IMR-90 (cell line): Measurements from ENCODE around the gene IGF2. TPM values are rescaled to one million over a fixed set of nuclear protein-coding genes. Genes with fewer than 3 reads are reported as not detected.

Experiments
- ATAC-seq: fragments of 200-7000 bp; cut with Tn5 transposase; 2 replicates; pipeline ENCODE4 v1.9.1; 2020; ENCODE audit warnings: low read depth, mild to moderate bottlenecking, moderate library complexity
- BruUV-seq: library from RNA; stranded (reverse); fragments of 400-500 nt; replicated peaks from 2 replicates; lab custom pipeline; 2021; lab: Mats Ljungman, UMichigan
- CTCF ChIA-PET: fragments of 300-600 bp; formaldehyde crosslinking; extraction: SDS; loops from one replicate; lab custom pipeline; 2021; ENCODE audit warnings: antibody characterized with exemption; lab: Yijun Ruan, JAX
- POLR2A ChIA-PET: fragments of 300-600 bp; sonication (Branson Sonifier 250); formaldehyde crosslinking; loops from one replicate; lab custom pipeline; 2022; ENCODE audit warnings: antibody characterized with exemption; ENCODE audit not compliant: unreplicated experiment; lab: Charles Lee
- DNase-seq: peaks from one replicate; pipeline ENCODE4 v3.0.0; 2013
- H2AFZ ChIP-seq: replicated peaks from 2 replicates; pipeline ENCODE3; 2013; ENCODE audit warnings: low read length, mild to moderate bottlenecking; ENCODE audit not compliant: poor library complexity
- H2AK5ac ChIP-seq: 2 replicates; pipeline ENCODE4 v1.6.1; 2013; ENCODE audit warnings: low read depth, low read length, inconsistent platforms
- H2AK9ac ChIP-seq: replicated peaks from 2 replicates; pipeline ENCODE3; 2013; ENCODE audit warnings: mild to moderate bottlenecking, low read depth, low read length, moderate library complexity; ENCODE audit not compliant: poor library complexity
- H2BK120ac ChIP-seq: 2 replicates; pipeline ENCODE4 v1.6.1; 2013; ENCODE audit warnings: low read depth, low read length, inconsistent platforms
- H2BK15ac ChIP-seq: 3 replicates; pipeline ENCODE4 v1.6.1; 2013; ENCODE audit warnings: low read depth, low read length, inconsistent platforms
- H2BK20ac ChIP-seq: 2 replicates; pipeline ENCODE4 v1.6.1; 2013; ENCODE audit warnings: low read depth, mild to moderate bottlenecking, inconsistent platforms, low read length, moderate library complexity
- H2BK5ac ChIP-seq: 2 replicates; pipeline ENCODE4 v1.6.1; 2013; ENCODE audit warnings: mild to moderate bottlenecking, low read depth, low read length, inconsistent platforms; ENCODE audit not compliant: poor library complexity, severe bottlenecking
- H3K14ac ChIP-seq: replicated peaks from 2 replicates; pipeline ENCODE4 v1.6.1; 2013; ENCODE audit warnings: low read depth, low read length, inconsistent platforms
- H3K18ac ChIP-seq: 2 replicates; pipeline ENCODE4 v1.6.1; 2013; ENCODE audit warnings: low read depth, low read length, control low read depth
- H3K23ac ChIP-seq: 2 replicates; pipeline ENCODE4 v1.6.1; 2013; ENCODE audit warnings: low read depth, low read length, inconsistent platforms
- H3K27ac ChIP-seq: 2 replicates; pipeline ENCODE4 v1.5.1; 2013; ENCODE audit warnings: mild to moderate bottlenecking, control low read depth, low read length; ENCODE audit not compliant: insufficient read depth
- H3K27me3 ChIP-seq: 2 replicates; pipeline ENCODE4 v1.6.1; 2013; ENCODE audit warnings: low read length; ENCODE audit not compliant: control insufficient read depth, insufficient read depth
- H3K36me3 ChIP-seq: 2 replicates; pipeline ENCODE4 v1.6.1; 2013; ENCODE audit warnings: low read length, mixed read lengths; ENCODE audit not compliant: control insufficient read depth, insufficient read depth
- H3K4ac ChIP-seq: 2 replicates; pipeline ENCODE4 v1.6.1; 2013; ENCODE audit warnings: low read depth, low read length, inconsistent platforms
- H3K4me1 ChIP-seq: 2 replicates; pipeline ENCODE4 v1.6.1; 2013; ENCODE audit warnings: low read length, mixed read lengths; ENCODE audit not compliant: control insufficient read depth, insufficient read depth
- H3K4me2 ChIP-seq: 2 replicates; pipeline ENCODE4 v1.6.1; 2013; ENCODE audit warnings: low read depth, mild to moderate bottlenecking, control low read depth, low read length, moderate library complexity
- H3K4me3 ChIP-seq: 2 replicates; pipeline ENCODE4 v1.5.1; 2013; ENCODE audit warnings: low read depth, mild to moderate bottlenecking, control low read depth, low read length, moderate library complexity; ENCODE audit not compliant: insufficient read depth
- H3K56ac ChIP-seq: 2 replicates; pipeline ENCODE4 v1.6.1; 2013; ENCODE audit warnings: low read length, inconsistent platforms; ENCODE audit not compliant: insufficient read depth; ENCODE audit errors: extremely low read depth
- H3K79me1 ChIP-seq, 2 experiments: 2 replicates each; pipeline ENCODE4 v1.6.1; 2013; ENCODE audit warnings: low read length in 2 of 2, inconsistent platforms in 1 of 2, low read depth in 1 of 2
- H3K9ac ChIP-seq: 2 replicates; pipeline ENCODE4 v1.6.1; 2013; ENCODE audit warnings: low read depth, low read length, control low read depth
- H3K9me1 ChIP-seq: 2 replicates; pipeline ENCODE4 v1.6.1; 2013; ENCODE audit warnings: low read length, inconsistent platforms; ENCODE audit not compliant: insufficient read depth
- H3K9me3 ChIP-seq: 2 replicates; pipeline ENCODE4 v1.6.1; 2013; ENCODE audit warnings: low read length; ENCODE audit not compliant: control insufficient read depth, insufficient read depth
- H4K20me1 ChIP-seq: 2 replicates; pipeline ENCODE4 v1.6.1; 2013; ENCODE audit warnings: low read length, inconsistent platforms; ENCODE audit not compliant: insufficient read depth
- H4K5ac ChIP-seq: 2 replicates; pipeline ENCODE4 v1.6.1; 2013; ENCODE audit warnings: mild to moderate bottlenecking, low read depth, low read length, control low read depth
- H4K8ac ChIP-seq, 2 experiments: 2 replicates each; pipeline ENCODE4 v1.6.1; 2013; ENCODE audit warnings: low read depth in 2 of 2, low read length in 2 of 2, control low read depth in 1 of 2, inconsistent platforms in 1 of 2
- H4K91ac ChIP-seq: 2 replicates; pipeline ENCODE4 v1.6.1; 2013; ENCODE audit warnings: low read depth, low read length, inconsistent platforms; ENCODE audit not compliant: insufficient read depth
- BHLHE40 ChIP-seq: fragments of 150-350 bp; IDR thresholded peaks from 2 replicates; pipeline ENCODE4 v1.6.1; 2016; ENCODE audit warnings: mild to moderate bottlenecking, low read depth, low read length
- CEBPB ChIP-seq: IDR thresholded peaks from 2 replicates; pipeline ENCODE4 v1.6.1; 2012; ENCODE audit warnings: low read depth, low read length, improper control_type of control experiment
- NFE2L2 ChIP-seq: fragments of 150-350 bp; IDR thresholded peaks from 2 replicates; pipeline ENCODE4 v1.6.1; 2016; ENCODE audit warnings: low read depth, mild to moderate bottlenecking, low read length
- USF2 ChIP-seq: fragments of 150-350 bp; IDR thresholded peaks from 2 replicates; pipeline ENCODE4 v1.6.1; 2017; ENCODE audit warnings: mild to moderate bottlenecking, antibody characterized with exemption, low read length, low read depth
- WGBS, 2 experiments: methylation state at CpG; one replicate each; pipeline versions ENCODE4 v1.1.5 to v1.1.7; 2013; ENCODE audit warnings: missing lambda C conversion rate in 2 of 2; ENCODE audit not compliant: insufficient read length in 1 of 2; ENCODE audit errors: extremely low coverage in 2 of 2; 5-methylcytosine and 5-hydroxymethylcytosine counted together
- dilution Hi-C: fragments of 300-500 bp; cut with HindIII; formaldehyde crosslinking; loops from one replicate; pipeline ENCODE4 v1.14.3; 2018; ENCODE audit warnings: low sequenced_read_pairs; ENCODE audit not compliant: unreplicated experiment
- in situ Hi-C: fragments of 300-500 bp; cut with MboI; formaldehyde crosslinking; loops from 3 replicates; pipeline ENCODE4 v1.14.3; 2019; ENCODE audit warnings: low sequenced_read_pairs, inconsistent platforms, mixed read lengths
- intact Hi-C: fragments of 100-400 bp; cut with micrococcal nuclease; formaldehyde crosslinking; loops from 2 replicates; pipeline ENCODE4 v1.10.0; 2022
- polyA plus RNA-seq, 3 experiments: library from polyadenylated mRNA; depleted of rRNA; stranded (reverse); fragments of >200 nt; gene quantifications; 2 replicates each; pipeline ENCODE4 v1.2.3, GENCODE V29; 2012; ENCODE audit warnings: low replicate concordance in 1 of 3
- total RNA-seq: library from RNA; depleted of rRNA; stranded (reverse); fragments of >200 nt; gene quantifications from 2 replicates; pipeline ENCODE4 v1.2.3, GENCODE V29; 2012

The IGF2 gene
- total and polyA plus RNA-seq, 2 of the 4 experiments (the other 2 are of a cell fraction) = 2.3 to 21.8 TPM

DNA sequence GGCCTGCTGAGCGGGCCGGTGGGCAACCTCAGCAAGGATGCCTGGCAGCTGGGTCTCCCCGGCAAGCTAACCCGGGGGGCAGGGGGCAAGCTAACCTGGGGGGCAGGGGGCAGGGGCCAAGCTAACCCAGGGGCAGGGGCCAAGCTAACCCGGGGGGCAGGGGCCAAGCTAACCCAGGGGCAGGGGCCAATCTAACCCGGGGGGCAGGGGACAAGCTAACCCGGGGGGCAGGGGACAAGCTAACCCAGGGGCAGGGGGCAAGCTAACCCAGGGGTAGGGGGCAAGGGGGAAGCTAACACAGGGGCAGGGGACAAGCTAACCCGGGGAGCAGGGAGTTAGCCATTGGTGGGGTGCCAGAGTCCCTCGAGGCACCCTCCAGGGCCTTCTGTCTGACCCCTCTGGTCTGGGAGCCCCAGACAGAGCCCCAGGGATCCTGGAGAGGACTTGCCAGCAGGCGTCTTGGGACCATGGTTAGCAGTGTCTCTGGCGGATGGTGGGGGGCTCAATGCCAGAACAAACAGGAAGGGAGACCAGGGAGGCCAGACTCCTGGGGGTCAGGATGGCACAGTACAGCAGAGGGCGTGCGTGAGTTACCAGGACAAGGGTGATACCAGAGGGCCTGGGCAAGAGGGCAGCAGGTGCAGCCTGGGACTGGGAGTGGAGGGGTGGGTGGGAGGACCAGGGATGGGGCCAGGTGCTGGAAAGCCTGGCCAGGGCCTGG lies 16.1 kb downstream of the IGF2 start (continued):
- no peak for TF ChIP-seq USF2

GRCh38 chr11:2122222-2122906 lies 16.8 kb downstream of the IGF2 start:
- peak overlapping the region; percentile 38; the same call in 1 of the 2 replicates for H3K18ac ChIP-seq
- H3K4me3 ChIP-seq = no peak overlapping the region
- peak overlapping the region; percentile 24; the same call in 1 of the 2 replicates for H4K5ac ChIP-seq
- peak overlapping the region; percentile 53 to 79; a peak in 2 of 4 replicates for H4K8ac ChIP-seq
- ATAC-seq = peak; percentile 92
- H2AK9ac ChIP-seq = peak overlapping the region; percentile 67
- H3K4me1 ChIP-seq = peaks cover 11% of the 10 kb centered on the region
- peak overlapping the region; percentile 84 for H4K91ac ChIP-seq
- no peaks in the 10 kb centered on the region for H3K36me3 ChIP-seq
- no peaks in the 10 kb centered on the region for H3K9me3 ChIP-seq
- H3K9me1 ChIP-seq = no peaks in the 10 kb centered on the region
- H2AK5ac ChIP-seq = peak overlapping the region; percentile 46; the same call in 1 of the 2 replicates
- TF ChIP-seq CEBPB = no peak
- peak; percentile 50; the same call in 1 of the 2 replicates for TF ChIP-seq NFE2L2
- TF ChIP-seq BHLHE40 = no peak
- no peak overlapping the region; the same call in 1 of the 2 replicates for H3K56ac ChIP-seq
- no peak overlapping the region; the same call in 1 of the 2 replicates for H3K23ac ChIP-seq
- H2AFZ ChIP-seq = peak overlapping the region; percentile 36
- 10% methylated on average over 2 of the region's 19 CpGs; no CpG with 5 or more reads in 1 of the 2 experiments for WGBS, 2 experiments
- peak overlapping the region; percentile 80 for H3K4ac ChIP-seq
- no peak overlapping the region for H2BK5ac ChIP-seq
- dilution Hi-C loops (no loop called here), in situ Hi-C loops (no loop called here), intact Hi-C loops (loop anchor here (2.0 to 5.0 kb wide), 2 partner anchors 26 to 45 kb away; no protein-coding TSS in a partner anchor)
- peak overlapping the region; percentile 86 for H2BK120ac ChIP-seq
- peaks cover 13% of the 10 kb centered on the region for H3K27me3 ChIP-seq
- H3K79me1 ChIP-seq = no peaks in the 10 kb centered on the region
- POLR2A ChIA-PET = interaction anchor here (0.6 kb wide), 1 partner anchor 319 kb away, joined by 3 read pairs; no protein-coding TSS in a partner anchor
- H3K14ac ChIP-seq = peak overlapping the region; percentile 4; the same call in 1 of the 2 replicates
- peak overlapping the region; percentile 12; the same call in 1 of the 2 replicates for H3K27ac ChIP-seq
- no TSS peak for BruUV-seq
- no peak overlapping the region; the same call in 2 of the 3 replicates for H2BK15ac ChIP-seq
- no peaks in the 10 kb centered on the region for H4K20me1 ChIP-seq
- CTCF ChIA-PET = no interaction called here
- peak; percentile 33 for DNase-seq
- H3K4me2 ChIP-seq = peak overlapping the region; percentile 10; the same call in 1 of the 2 replicates
- H3K9ac ChIP-seq = 0 out of 2 replicates have a peak overlapping the region, but pooled peaks have one; percentile 32
- peak overlapping the region; percentile 48; the same call in 1 of the 2 replicates for H2BK20ac ChIP-seq
